WTC11 (cell line): ENCODE data around the gene B3GALNT2. TPM values are rescaled to one million over a fixed set of nuclear protein-coding genes. Genes with fewer than 3 reads are reported as not detected.

Source experiments
- ATAC-seq: fragments of 200-7000 bp; cut with Tn5 transposase; 2 replicates; pipeline ENCODE4 v1.10.0; 2021; ENCODE audit warnings: mild to moderate bottlenecking, moderate library complexity
- CTCF ChIA-PET: fragments of 300-600 bp; sonication (Branson Sonifier 250); formaldehyde crosslinking; loops from one replicate; lab custom pipeline; 2021; ENCODE audit warnings: antibody characterized with exemption; lab: Charles Lee
- POLR2A ChIA-PET: fragments of 350-600 bp; sonication (Branson Sonifier 250); formaldehyde crosslinking; loops from one replicate; lab custom pipeline; 2021; ENCODE audit warnings: antibody characterized with exemption; lab: Charles Lee
- DNase-seq: peaks from one replicate; pipeline ENCODE4 v3.0.0; 2021; ENCODE audit warnings: low spot score
- H3K27ac Mint-ChIP-seq: 2 replicates; pipeline ENCODE4 v1.8.0; 2021; ENCODE audit warnings: mixed read lengths
- H3K27me3 Mint-ChIP-seq: 2 replicates; pipeline ENCODE4 v1.8.0; 2021; ENCODE audit warnings: low read depth, mild to moderate bottlenecking, moderate library complexity, mixed read lengths
- H3K36me3 Mint-ChIP-seq: 2 replicates; pipeline ENCODE4 v1.8.0; 2021; ENCODE audit warnings: mixed read lengths
- H3K4me1 Mint-ChIP-seq: 2 replicates; pipeline ENCODE4 v1.8.0; 2022; ENCODE audit warnings: mixed read lengths
- H3K4me3 Mint-ChIP-seq: 2 replicates; pipeline ENCODE4 v1.8.0; 2021; ENCODE audit warnings: mild to moderate bottlenecking, moderate library complexity, mixed read lengths
- H3K9me3 Mint-ChIP-seq: 2 replicates; pipeline ENCODE4 v1.8.0; 2021; ENCODE audit warnings: mixed read lengths
- E2F1 ChIP-seq: sonication (generic); formaldehyde crosslinking; IDR thresholded peaks from 2 replicates; pipeline ENCODE4 v1.8.0; 2022; ENCODE audit warnings: mild to moderate bottlenecking, missing genetic modification reagents
- ERG ChIP-seq: fragments of 250-450 bp; sonication (Bioruptor Pico); IDR thresholded peaks from 2 replicates; pipeline ENCODE4 v1.8.0; 2021; ENCODE audit warnings: mild to moderate bottlenecking
- FOXJ3 ChIP-seq: sonication (generic); formaldehyde crosslinking; IDR thresholded peaks from 2 replicates; pipeline ENCODE4 v1.9.0; 2021; ENCODE audit warnings: missing genetic modification reagents, mild to moderate bottlenecking, borderline replicate concordance
- GTF2I ChIP-seq: fragments of 250-450 bp; sonication (Bioruptor Pico); conservative IDR thresholded peaks from 2 replicates; pipeline ENCODE4 v1.4.0; 2021; ENCODE audit warnings: mild to moderate bottlenecking
- HMGA2 ChIP-seq: fragments of 250-450 bp; sonication (Bioruptor Pico); IDR thresholded peaks from 2 replicates; pipeline ENCODE4 v1.4.0; 2021; ENCODE audit warnings: mild to moderate bottlenecking, moderate library complexity
- IRF2 ChIP-seq: sonication (generic); formaldehyde crosslinking; IDR thresholded peaks from 2 replicates; pipeline ENCODE4 v1.8.0; 2022; ENCODE audit warnings: low read depth, missing genetic modification reagents, borderline replicate concordance
- KAT7 ChIP-seq: sonication (generic); formaldehyde crosslinking; IDR thresholded peaks from 2 replicates; pipeline ENCODE4 v1.8.1; 2023; ENCODE audit warnings: missing genetic modification reagents, mild to moderate bottlenecking, borderline replicate concordance
- MXD4 ChIP-seq: fragments of 250-450 bp; sonication (Bioruptor Pico); IDR thresholded peaks from 2 replicates; pipeline ENCODE4 v1.8.0; 2021; ENCODE audit warnings: mild to moderate bottlenecking, moderate library complexity, borderline replicate concordance
- MYBL2 ChIP-seq: sonication (generic); formaldehyde crosslinking; IDR thresholded peaks from 2 replicates; pipeline ENCODE4 v1.8.1; 2023; ENCODE audit warnings: mild to moderate bottlenecking, moderate library complexity, missing genetic modification reagents
- NFE2L1 ChIP-seq: sonication (generic); formaldehyde crosslinking; IDR thresholded peaks from 2 replicates; pipeline ENCODE4 v1.8.1; 2023; ENCODE audit warnings: missing genetic modification reagents
- NR1H2 ChIP-seq: sonication (generic); formaldehyde crosslinking; IDR thresholded peaks from 2 replicates; pipeline ENCODE4 v1.9.0; 2021; ENCODE audit warnings: mild to moderate bottlenecking, moderate library complexity, missing genetic modification reagents
- PRRX2 ChIP-seq: fragments of 250-450 bp; sonication (Bioruptor Pico); IDR thresholded peaks from 2 replicates; pipeline ENCODE4 v1.8.0; 2021; ENCODE audit warnings: mild to moderate bottlenecking
- SMAD3 ChIP-seq: sonication (generic); formaldehyde crosslinking; IDR thresholded peaks from 2 replicates; pipeline ENCODE4 v1.8.0; 2022; ENCODE audit warnings: missing genetic modification reagents, mild to moderate bottlenecking, borderline replicate concordance
- TCF7 ChIP-seq: sonication (generic); formaldehyde crosslinking; IDR thresholded peaks from 2 replicates; pipeline ENCODE4 v1.8.0; 2022; ENCODE audit warnings: mild to moderate bottlenecking, low read depth, missing genetic modification reagents, moderate library complexity
- TEAD4 ChIP-seq: sonication (generic); formaldehyde crosslinking; IDR thresholded peaks from 2 replicates; pipeline ENCODE4 v1.8.0; 2022; ENCODE audit warnings: mild to moderate bottlenecking, missing genetic modification reagents
- ZNF281 ChIP-seq: sonication (generic); formaldehyde crosslinking; IDR thresholded peaks from 2 replicates; pipeline ENCODE4 v1.8.0; 2023; ENCODE audit warnings: mild to moderate bottlenecking, missing genetic modification reagents
- ZNF423 ChIP-seq: fragments of 250-450 bp; sonication (Bioruptor Pico); IDR thresholded peaks from 2 replicates; pipeline ENCODE4 v2.1.2; 2022; ENCODE audit warnings: mild to moderate bottlenecking, moderate library complexity
- ZNF671 ChIP-seq: fragments of 250-450 bp; sonication (Bioruptor Pico); IDR thresholded peaks from 2 replicates; pipeline ENCODE4 v1.8.0; 2021; ENCODE audit warnings: mild to moderate bottlenecking
- total RNA-seq: library from RNA; stranded (reverse); gene quantifications from 3 replicates; pipeline ENCODE4 v1.2.3, GENCODE V29; 2021
- TF ChIP-seq, protein P1 (sequence below): sonication (generic); formaldehyde crosslinking; IDR thresholded peaks from 2 replicates; pipeline ENCODE4 v1.8.0; 2023; ENCODE audit warnings: missing genetic modification reagents
- TF ChIP-seq, protein P2 (sequence below): fragments of 200-600 bp; IDR thresholded peaks from 2 replicates; pipeline ENCODE4 v1.8.0; 2022; ENCODE audit warnings: antibody characterized with exemption
- TF ChIP-seq, protein P3 (sequence below): sonication (generic); formaldehyde crosslinking; conservative IDR thresholded peaks from 2 replicates; pipeline ENCODE4 v1.8.1; 2023; ENCODE audit warnings: mild to moderate bottlenecking, low read depth, missing genetic modification reagents, moderate library complexity

Gene B3GALNT2
- total RNA-seq, 1 experiment from 2014 or later = 41.7 TPM

- no peaks in the 10 kb centered on the region for H3K36me3 Mint-ChIP-seq
- no peaks in the 10 kb centered on the region for H3K27me3 Mint-ChIP-seq
- TF ChIP-seq NFE2L1 (no peak), ZNF423 (no peak), FOXJ3 (no peak), GTF2I (no peak), SMAD3 (CRISPR knock-in tag) (no peak), MXD4 (CRISPR knock-in tag) (no peak), ERG (CRISPR knock-in tag) (no peak), PRRX2 (CRISPR knock-in tag) (no peak), TEAD4 (CRISPR knock-in tag) (no peak), ZNF671 (CRISPR knock-in tag) (no peak), MYBL2 (CRISPR knock-in tag) (no peak), E2F1 (CRISPR knock-in tag) (no peak), IRF2 (CRISPR knock-in tag) (no peak)
- TF ChIP-seq, protein P1, sequence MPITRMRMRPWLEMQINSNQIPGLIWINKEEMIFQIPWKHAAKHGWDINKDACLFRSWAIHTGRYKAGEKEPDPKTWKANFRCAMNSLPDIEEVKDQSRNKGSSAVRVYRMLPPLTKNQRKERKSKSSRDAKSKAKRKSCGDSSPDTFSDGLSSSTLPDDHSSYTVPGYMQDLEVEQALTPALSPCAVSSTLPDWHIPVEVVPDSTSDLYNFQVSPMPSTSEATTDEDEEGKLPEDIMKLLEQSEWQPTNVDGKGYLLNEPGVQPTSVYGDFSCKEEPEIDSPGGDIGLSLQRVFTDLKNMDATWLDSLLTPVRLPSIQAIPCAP (CRISPR knock-in tag) = no peak
- TF ChIP-seq, protein P2, sequence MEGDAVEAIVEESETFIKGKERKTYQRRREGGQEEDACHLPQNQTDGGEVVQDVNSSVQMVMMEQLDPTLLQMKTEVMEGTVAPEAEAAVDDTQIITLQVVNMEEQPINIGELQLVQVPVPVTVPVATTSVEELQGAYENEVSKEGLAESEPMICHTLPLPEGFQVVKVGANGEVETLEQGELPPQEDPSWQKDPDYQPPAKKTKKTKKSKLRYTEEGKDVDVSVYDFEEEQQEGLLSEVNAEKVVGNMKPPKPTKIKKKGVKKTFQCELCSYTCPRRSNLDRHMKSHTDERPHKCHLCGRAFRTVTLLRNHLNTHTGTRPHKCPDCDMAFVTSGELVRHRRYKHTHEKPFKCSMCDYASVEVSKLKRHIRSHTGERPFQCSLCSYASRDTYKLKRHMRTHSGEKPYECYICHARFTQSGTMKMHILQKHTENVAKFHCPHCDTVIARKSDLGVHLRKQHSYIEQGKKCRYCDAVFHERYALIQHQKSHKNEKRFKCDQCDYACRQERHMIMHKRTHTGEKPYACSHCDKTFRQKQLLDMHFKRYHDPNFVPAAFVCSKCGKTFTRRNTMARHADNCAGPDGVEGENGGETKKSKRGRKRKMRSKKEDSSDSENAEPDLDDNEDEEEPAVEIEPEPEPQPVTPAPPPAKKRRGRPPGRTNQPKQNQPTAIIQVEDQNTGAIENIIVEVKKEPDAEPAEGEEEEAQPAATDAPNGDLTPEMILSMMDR = no peak
- TF ChIP-seq, protein P3, sequence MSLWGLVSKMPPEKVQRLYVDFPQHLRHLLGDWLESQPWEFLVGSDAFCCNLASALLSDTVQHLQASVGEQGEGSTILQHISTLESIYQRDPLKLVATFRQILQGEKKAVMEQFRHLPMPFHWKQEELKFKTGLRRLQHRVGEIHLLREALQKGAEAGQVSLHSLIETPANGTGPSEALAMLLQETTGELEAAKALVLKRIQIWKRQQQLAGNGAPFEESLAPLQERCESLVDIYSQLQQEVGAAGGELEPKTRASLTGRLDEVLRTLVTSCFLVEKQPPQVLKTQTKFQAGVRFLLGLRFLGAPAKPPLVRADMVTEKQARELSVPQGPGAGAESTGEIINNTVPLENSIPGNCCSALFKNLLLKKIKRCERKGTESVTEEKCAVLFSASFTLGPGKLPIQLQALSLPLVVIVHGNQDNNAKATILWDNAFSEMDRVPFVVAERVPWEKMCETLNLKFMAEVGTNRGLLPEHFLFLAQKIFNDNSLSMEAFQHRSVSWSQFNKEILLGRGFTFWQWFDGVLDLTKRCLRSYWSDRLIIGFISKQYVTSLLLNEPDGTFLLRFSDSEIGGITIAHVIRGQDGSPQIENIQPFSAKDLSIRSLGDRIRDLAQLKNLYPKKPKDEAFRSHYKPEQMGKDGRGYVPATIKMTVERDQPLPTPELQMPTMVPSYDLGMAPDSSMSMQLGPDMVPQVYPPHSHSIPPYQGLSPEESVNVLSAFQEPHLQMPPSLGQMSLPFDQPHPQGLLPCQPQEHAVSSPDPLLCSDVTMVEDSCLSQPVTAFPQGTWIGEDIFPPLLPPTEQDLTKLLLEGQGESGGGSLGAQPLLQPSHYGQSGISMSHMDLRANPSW (CRISPR knock-in tag) = no peak
- no peaks in the 10 kb centered on the region for H3K9me3 Mint-ChIP-seq
- CTCF ChIA-PET = interaction anchor here (1.5 to 3.3 kb wide), 3 partner anchors 46 to 95 kb away, joined by 4 to 20 read pairs (median 7); no protein-coding TSS in a partner anchor
- H3K4me3 Mint-ChIP-seq = peak overlapping the region; percentile 94
- ATAC-seq = no peak
- no peak for DNase-seq
- POLR2A ChIA-PET = interaction anchor here (2.3 kb wide), 1 partner anchor 175 kb away, joined by 7 read pairs; the partner anchor contains the start of genes ARID4B and GGPS1
- peak overlapping the region; percentile 97 for H3K27ac Mint-ChIP-seq
- peaks cover 23% of the 10 kb centered on the region for H3K4me1 Mint-ChIP-seq
These were observed 1.4 kb downstream of the B3GALNT2 start for GRCh38 chr1:235502601-235503402.

DNA sequence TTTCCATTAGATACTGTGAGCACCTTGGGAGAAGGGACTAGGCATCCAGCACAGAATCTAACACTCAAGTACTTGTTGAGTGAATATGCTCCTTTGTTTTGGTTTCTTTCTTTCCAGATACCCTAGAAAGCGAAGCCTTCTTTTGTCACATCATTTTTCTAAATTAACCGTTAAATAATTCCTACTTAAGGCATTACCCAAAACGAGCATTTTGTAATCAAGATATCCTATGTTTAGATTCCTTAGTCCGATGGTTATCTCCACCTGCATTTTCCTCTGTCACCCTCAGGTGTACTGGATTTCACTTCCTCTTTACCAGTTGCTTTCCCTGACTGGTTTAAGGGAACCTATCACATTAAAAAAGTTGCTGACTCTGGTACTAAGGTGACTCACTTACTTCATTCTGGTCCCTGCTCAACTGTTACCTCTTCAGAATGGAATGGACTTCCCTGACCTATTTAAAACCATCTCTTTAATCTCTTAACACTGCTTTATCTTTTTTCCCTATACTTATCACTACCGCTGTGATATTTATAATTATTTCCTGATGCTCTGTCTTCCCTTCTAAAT, 3.2 kb downstream of the B3GALNT2 start:
- Mint-ChIP-seq H3K36me3 (no peaks in the 10 kb centered on the region), H3K27me3 (no peaks in the 10 kb centered on the region), H3K27ac (no peak overlapping the region), H3K4me3 (no peak overlapping the region), H3K9me3 (no peaks in the 10 kb centered on the region), H3K4me1 (peaks cover 29% of the 10 kb centered on the region)
- ChIA-PET POLR2A (no interaction called here), CTCF (no interaction called here)
- ATAC-seq (no peak), DNase-seq (no peak)
- TF ChIP-seq HMGA2 (CRISPR knock-in tag) (no peak), NR1H2 (CRISPR knock-in tag) (no peak), TCF7 (CRISPR knock-in tag) (no peak), PRRX2 (CRISPR knock-in tag) (no peak), ZNF281 (CRISPR knock-in tag) (no peak), KAT7 (no peak)
